ENCODE data around the gene ALK. TPM values are rescaled to one million over a fixed set of nuclear protein-coding genes. Genes with fewer than 3 reads are reported as not detected.

Gene ALK
- total and polyA plus RNA-seq, 2 experiments from 2014 or later, result 0.35 TPM; not detected in 1

- Histone ChIP-seq H3K79me2 (replicated peaks; ENCODE audit: insufficient read depth) (no peaks in the 10 kb centered on the region), H2AFZ (no peak overlapping the region), H3K36me3 (ENCODE audit: insufficient read depth) (no peaks in the 10 kb centered on the region), H3K27me3 (ENCODE audit: insufficient read depth) (no peaks in the 10 kb centered on the region), H3K27ac (ENCODE audit: low read depth) (no peak overlapping the region), H3K9me2 (ENCODE audit: insufficient read depth) (peaks cover 6% of the 10 kb centered on the region; the same call in 1 of the 2 replicates), H3F3A (replicated peaks; ENCODE audit: low read depth) (no peaks in the 10 kb centered on the region), H4K20me1 (replicated peaks; ENCODE audit: insufficient read depth) (no peaks in the 10 kb centered on the region), H3K4me3 (no peak overlapping the region), H3K4me2 (no peak overlapping the region), H3K4me1 (ENCODE audit: insufficient read depth) (no peaks in the 10 kb centered on the region)
- DNase-seq (ENCODE audit: low spot score) (no peak), ATAC-seq (no peak)
- no peak overlapping the region for H3K4me3 Mint-ChIP-seq
- no peaks in the 10 kb centered on the region for H3K36me3 Mint-ChIP-seq (ENCODE audit: low read depth)
- H3K27ac Mint-ChIP-seq, result no peak overlapping the region
- peaks cover 7% of the 10 kb centered on the region for H3K27me3 Mint-ChIP-seq (ENCODE audit: insufficient read depth, low read depth, poor library complexity)
- H3K4me1 Mint-ChIP-seq, result peaks cover 2% of the 10 kb centered on the region; the same call in 1 of the 3 replicates
- no peaks in the 10 kb centered on the region for H3K9me3 Mint-ChIP-seq
- TF ChIP-seq EZH2phosphoT487 (IDR thresholded peaks at IDR 0.05; ENCODE audit: unreplicated experiment) (no peak), POLR2AphosphoS5 (IDR thresholded peaks at IDR 0.05; ENCODE audit: low read depth) (no peak), NANOG (IDR thresholded peaks at IDR 0.05; ENCODE audit: borderline replicate concordance) (no peak), REST (IDR thresholded peaks at IDR 0.05; ENCODE audit: unreplicated experiment) (no peak), ZNF462 (CRISPR knock-in tag; IDR thresholded peaks at IDR 0.05) (no peak), EZH2 (IDR thresholded peaks at IDR 0.05; ENCODE audit: low read depth, unreplicated experiment) (no peak), ZNF114 (CRISPR knock-in tag; IDR thresholded peaks at IDR 0.05) (no peak), JUNB (IDR thresholded peaks at IDR 0.05; ENCODE audit: unreplicated experiment) (no peak), ZNF331 (CRISPR knock-in tag; IDR thresholded peaks at IDR 0.05; ENCODE audit: low read depth) (no peak), CREB1 (CRISPR knock-in tag; IDR thresholded peaks at IDR 0.05; ENCODE audit: low read depth) (no peak), ETS1 (IDR thresholded peaks at IDR 0.05) (no peak), STAT1 (IDR thresholded peaks at IDR 0.05; ENCODE audit: unreplicated experiment) (no peak)
Measured at GRCh38 chr2:29351916-29352591, 569.3 kb downstream of the ALK start.
